Spleen (tissue), 11 donors: ENCODE measurements around the gene HOXB7. TPM values are rescaled to one million over a fixed set of nuclear protein-coding genes. Genes with fewer than 3 reads are reported as not detected.

Experiments used
- DNase-seq: peaks from one replicate; pipeline ENCODE4 v3.0.0-alpha.2; 2020
- H3K27ac ChIP-seq, 8 donors: fragments of 200-600 bp; sonication (generic) in 7 of 8; 1 replicate in 4 of 8; 2 replicates in 4 of 8; pipeline versions ENCODE4 v1.5.0 to v1.8.0; 2016 to 2021; ENCODE audit warnings: inconsistent platforms in 4 of 8, mild to moderate bottlenecking in 4 of 8, moderate library complexity in 1 of 8
- H3K27me3 ChIP-seq, 7 donors: fragments of 200-600 bp; sonication (generic) in 6 of 7; replicated peaks in 1 of 7; 1 replicate in 4 of 7; 2 replicates in 3 of 7; pipeline versions ENCODE4 v1.5.0 to v1.8.0; 2016 to 2021; ENCODE audit warnings: inconsistent platforms in 3 of 7, mild to moderate bottlenecking in 1 of 7
- H3K36me3 ChIP-seq, 6 donors: fragments of 200-600 bp; sonication (generic) in 5 of 6; 1 replicate in 4 of 6; 2 replicates in 2 of 6; pipeline versions ENCODE4 v1.5.0 to v1.8.0; 2016 to 2021; ENCODE audit warnings: inconsistent platforms in 2 of 6
- H3K4me1 ChIP-seq, 6 donors: fragments of 200-600 bp; sonication (generic) in 5 of 6; 1 replicate in 3 of 6; 2 replicates in 3 of 6; pipeline versions ENCODE4 v1.5.0 to v1.8.0; 2016 to 2021; ENCODE audit warnings: inconsistent platforms in 3 of 6
- H3K4me3 ChIP-seq, 8 donors: fragments of 200-600 bp; sonication (generic) in 7 of 8; 1 replicate in 4 of 8; 2 replicates in 4 of 8; pipeline versions ENCODE4 v1.5.0 to v1.8.0; 2016 to 2021; ENCODE audit warnings: inconsistent platforms in 4 of 8, mild to moderate bottlenecking in 4 of 8, moderate library complexity in 2 of 8
- H3K9me3 ChIP-seq, 8 donors: fragments of 200-600 bp; sonication (generic) in 7 of 8; 1 replicate in 4 of 8; 2 replicates in 4 of 8; pipeline versions ENCODE4 v1.5.0 to v1.8.0; 2016 to 2021; ENCODE audit warnings: inconsistent platforms in 4 of 8
- POLR2A ChIP-seq, 3 donors: fragments of 450-650 bp; IDR thresholded peaks; one replicate each; pipeline ENCODE4 v1.5.1; 2017; ENCODE audit warnings: antibody characterized with exemption in 3 of 3, mild to moderate bottlenecking in 1 of 3
- POLR2AphosphoS5 ChIP-seq, 3 donors: sonication (generic); formaldehyde crosslinking; IDR thresholded peaks; one replicate each; pipeline ENCODE4 v1.5.1; 2017; ENCODE audit warnings: antibody characterized with exemption in 3 of 3
- WGBS, 5 donors: extraction: QIAGEN DNeasy Blood & Tissue Kit in 3 of 5; methylation state at CpG; one replicate each; pipeline versions ENCODE4 v1.1.5 to v1.1.7; 2013 to 2018; 5-methylcytosine and 5-hydroxymethylcytosine counted together
- intact Hi-C: fragments of 100-400 bp; cut with DNase I; formaldehyde crosslinking; loops from one replicate; pipeline ENCODE4 v1.15.0; 2023; ENCODE audit warnings: low total_unique reads
- polyA plus RNA-seq, 3 donors: library from polyadenylated mRNA; stranded (reverse); fragments of 200-250 nt; gene quantifications; one replicate each; pipeline ENCODE4 v1.2.1, GENCODE V29; 2013
- total RNA-seq, 7 donors: library from RNA; depleted of rRNA in 3 of 7; stranded (reverse); fragments of >200 nt in 3 of 7; fragmentation: NEBNext Ultra II Directional in 4 of 7; extraction: Animal tissue kit (Norgen Biotek cat#: 25700) in 4 of 7; gene quantifications; one replicate each; pipeline versions ENCODE4 v1.1.0 to v1.2.1, GENCODE V29; 2016 to 2021
- TF ChIP-seq, protein P1 (sequence below), 11 experiments: fragments of 200-600 bp in 7 of 11; fragments of 450-650 bp in 4 of 11; sonication (generic) in 4 of 11; IDR thresholded peaks in 8 of 11; conservative IDR thresholded peaks in 3 of 11; 1 replicate in 7 of 11; 2 replicates in 4 of 11; pipeline versions ENCODE4 v1.4.0 to v1.8.0; 2016 to 2021; ENCODE audit warnings: antibody characterized with exemption in 11 of 11, inconsistent platforms in 4 of 11, mild to moderate bottlenecking in 1 of 11
- donor health status: healthy with polysubstance abuse.
- donor health status: DM: no; HTN: no; CAD: no; lungs with moderate emphysema.
- donor health status: DM: no; HTN: no; CAD: no.
- donor health status: Bipolar disorder and iron deficiency.
- donor health status: healthy.
- donor health status: DM: no; HTN: no; CAD: no.
- donor health status: DM: yes; HTN: yes; CAD: no.

HOXB7 gene
- total and polyA plus RNA-seq, 10 donors = 1.3 to 7.5 (median 3.1) TPM

GRCh38 chr17:48626245-48627117 is 15.7 kb upstream of the HOXB7 start, which contains the start of gene HOXB9:
HOXB9 (minus strand) TSS chr17:48626358; CDS start chr17:48626269, 89 bp downstream.
- Histone ChIP-seq H3K4me3 (peak within 1 kb of the TSS; percentile 12 to 69 (median 40)), H3K4me1 (peaks cover 22 to 31% (median 26%) of the 10 kb centered on the region in 6 donors), H3K9me3 (no peaks in the 10 kb centered on the region), H3K36me3 (no peaks in the 10 kb centered on the region), H3K27me3 (peaks cover 15 to 100% (median 100%) of the 10 kb centered on the region in 7 donors), H3K27ac (no peak within 1 kb of the TSS)
- TF ChIP-seq POLR2A (IDR thresholded peaks at IDR 0.05) (no peak), POLR2AphosphoS5 (IDR thresholded peaks at IDR 0.05) (no peak)
- TF ChIP-seq, protein P1, sequence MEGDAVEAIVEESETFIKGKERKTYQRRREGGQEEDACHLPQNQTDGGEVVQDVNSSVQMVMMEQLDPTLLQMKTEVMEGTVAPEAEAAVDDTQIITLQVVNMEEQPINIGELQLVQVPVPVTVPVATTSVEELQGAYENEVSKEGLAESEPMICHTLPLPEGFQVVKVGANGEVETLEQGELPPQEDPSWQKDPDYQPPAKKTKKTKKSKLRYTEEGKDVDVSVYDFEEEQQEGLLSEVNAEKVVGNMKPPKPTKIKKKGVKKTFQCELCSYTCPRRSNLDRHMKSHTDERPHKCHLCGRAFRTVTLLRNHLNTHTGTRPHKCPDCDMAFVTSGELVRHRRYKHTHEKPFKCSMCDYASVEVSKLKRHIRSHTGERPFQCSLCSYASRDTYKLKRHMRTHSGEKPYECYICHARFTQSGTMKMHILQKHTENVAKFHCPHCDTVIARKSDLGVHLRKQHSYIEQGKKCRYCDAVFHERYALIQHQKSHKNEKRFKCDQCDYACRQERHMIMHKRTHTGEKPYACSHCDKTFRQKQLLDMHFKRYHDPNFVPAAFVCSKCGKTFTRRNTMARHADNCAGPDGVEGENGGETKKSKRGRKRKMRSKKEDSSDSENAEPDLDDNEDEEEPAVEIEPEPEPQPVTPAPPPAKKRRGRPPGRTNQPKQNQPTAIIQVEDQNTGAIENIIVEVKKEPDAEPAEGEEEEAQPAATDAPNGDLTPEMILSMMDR (IDR thresholded peaks at IDR 0.05 in 8 of 11, conservative IDR thresholded peaks at IDR 0.05 in 3 of 11) = no peak
- DNase-seq = no peak
- WGBS, 5 donors = 3 to 5% (median 3%) methylated on average over 37 to 49 of the region's 50 CpGs
- intact Hi-C loops = no loop called here

- Histone ChIP-seq H3K27ac (no peak overlapping the region), H3K4me3 (peak overlapping the region; percentile 12 to 69 (median 40)), H3K27me3 (peaks cover 15 to 100% (median 100%) of the 10 kb centered on the region in 7 donors), H3K4me1 (peaks cover 22 to 31% (median 26%) of the 10 kb centered on the region in 6 donors), H3K9me3 (no peaks in the 10 kb centered on the region), H3K36me3 (no peaks in the 10 kb centered on the region)
- intact Hi-C loops = no loop called here
- no peak for DNase-seq
- WGBS, 5 donors = 0 to 2% (median 1%) methylated on average over 64 to 69 of the region's 69 CpGs
- no peak for TF ChIP-seq POLR2AphosphoS5 (IDR thresholded peaks at IDR 0.05)
- TF ChIP-seq, protein P1 (IDR thresholded peaks at IDR 0.05 in 8 of 11, conservative IDR thresholded peaks at IDR 0.05 in 3 of 11) = no peak
- no peak for TF ChIP-seq POLR2A (IDR thresholded peaks at IDR 0.05)
Measured at GRCh38 chr17:48625495-48626244, 14.9 kb upstream of the HOXB7 start.

DNA sequence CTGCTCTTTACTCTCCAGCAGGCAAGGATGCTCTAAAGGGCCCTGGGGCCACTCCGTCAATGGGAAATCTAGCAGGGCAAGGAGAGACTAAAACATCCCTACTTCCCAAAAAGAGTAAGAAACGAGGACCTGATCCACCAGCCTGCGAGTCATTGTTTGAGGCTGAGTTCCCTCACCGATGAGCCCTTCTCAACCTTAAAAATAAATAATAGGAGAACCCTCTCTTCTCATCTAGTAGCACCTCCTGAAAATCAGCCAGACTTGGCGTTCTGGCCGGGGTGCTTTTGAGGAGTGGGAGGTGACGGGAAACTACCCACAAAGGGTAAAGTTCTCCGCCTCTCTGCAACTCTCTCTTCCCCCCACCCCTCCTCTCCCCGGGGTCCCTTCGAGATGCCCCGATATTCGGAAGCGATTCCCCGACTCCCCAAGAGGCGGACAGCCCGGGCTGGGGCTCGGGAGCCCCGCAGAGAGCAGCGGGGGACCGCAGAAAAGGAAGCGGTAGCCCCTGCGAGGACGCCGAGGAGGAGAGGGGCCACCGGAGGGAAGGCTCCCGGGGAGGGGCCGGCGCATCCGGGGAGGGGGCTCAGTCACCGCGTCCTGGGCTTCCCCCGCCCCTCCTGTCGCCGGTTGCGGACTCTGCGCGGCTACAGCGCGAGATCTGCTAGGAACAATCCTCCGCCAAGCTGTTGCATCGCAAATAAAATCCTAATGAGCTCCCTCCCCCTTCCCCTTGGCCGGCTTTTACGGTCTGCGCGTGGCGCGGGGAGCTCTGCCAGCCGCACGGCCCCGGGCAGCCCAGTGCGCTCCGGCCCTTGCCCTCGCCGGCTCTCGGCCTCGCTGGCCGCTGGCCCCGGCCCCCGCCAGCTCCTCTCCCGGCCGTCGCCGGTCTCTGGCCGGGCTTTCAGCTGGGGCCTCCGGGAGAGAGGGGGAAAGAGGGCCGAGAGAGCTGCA is 14.0 kb upstream of the HOXB7 start:
- no peak for DNase-seq
- 2 to 3% (median 3%) methylated on average over 49 to 66 of the region's 66 CpGs for WGBS, 5 donors
- peaks cover 16 to 100% (median 100%) of the 10 kb centered on the region in 7 donors for H3K27me3 ChIP-seq
- intact Hi-C loops = no loop called here
- no peaks in the 10 kb centered on the region for H3K9me3 ChIP-seq
- H3K36me3 ChIP-seq = no peaks in the 10 kb centered on the region
- peaks cover 22 to 31% (median 26%) of the 10 kb centered on the region in 6 donors for H3K4me1 ChIP-seq
- H3K27ac ChIP-seq = no peak overlapping the region
- TF ChIP-seq, protein P1 (IDR thresholded peaks at IDR 0.05 in 8 of 11, conservative IDR thresholded peaks at IDR 0.05 in 3 of 11) = no peak
- H3K4me3 ChIP-seq = peak overlapping the region in 7 of 8 donors; percentile 32 to 69 (median 40)
